ENCODE results near the gene TSC2. TPM values are rescaled to one million over a fixed set of nuclear protein-coding genes. Genes with fewer than 3 reads are reported as not detected.

The TSC2 gene
- total and polyA plus RNA-seq, 9 of the 15 experiments (the other 6 are each of a cell fraction or from before 2014, with no cell fraction given): 1.3 to 68.1 (median 16.6) TPM

DNA sequence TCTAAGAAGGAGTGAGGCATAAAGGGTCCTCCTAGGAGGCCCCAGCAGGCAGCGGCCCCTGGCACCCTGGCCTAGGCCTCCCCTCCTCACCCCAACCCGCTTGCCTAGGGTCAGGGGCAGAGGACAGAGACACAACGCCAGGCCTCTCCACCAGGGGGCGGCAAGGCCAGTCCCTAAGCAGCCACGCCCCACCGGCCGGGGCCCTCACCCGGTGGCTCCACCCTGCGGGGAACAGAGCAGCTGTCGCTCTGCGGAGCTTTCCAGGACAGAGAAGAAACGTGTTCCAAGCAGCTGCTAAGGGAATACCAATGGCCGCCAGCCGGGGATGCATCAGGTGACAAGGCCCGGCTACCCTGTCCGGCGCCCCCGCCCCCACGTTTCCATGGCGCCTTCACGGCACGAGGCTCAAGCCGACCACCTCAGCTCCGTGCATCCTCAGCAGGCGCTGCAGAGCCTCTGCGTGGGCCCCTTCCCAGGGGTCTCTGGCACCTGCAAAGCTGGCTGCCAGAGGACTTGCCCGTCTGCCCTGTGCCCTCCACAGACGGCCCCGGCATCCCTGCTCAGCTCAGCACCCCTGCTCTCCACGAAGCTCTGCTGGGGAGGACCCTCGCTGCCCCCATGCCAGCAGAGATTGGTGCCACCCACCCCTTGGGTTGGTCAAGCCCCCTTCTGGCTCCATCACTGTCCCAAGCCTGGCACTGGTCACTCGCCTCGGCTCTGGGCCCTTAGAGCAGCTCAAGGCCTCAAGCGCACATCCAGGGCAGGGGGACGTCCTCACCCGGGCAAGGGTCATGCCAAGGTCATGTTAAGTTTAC is 43.8 kb upstream of the TSC2 start (continued):
- TF ChIP-seq, protein P1, sequence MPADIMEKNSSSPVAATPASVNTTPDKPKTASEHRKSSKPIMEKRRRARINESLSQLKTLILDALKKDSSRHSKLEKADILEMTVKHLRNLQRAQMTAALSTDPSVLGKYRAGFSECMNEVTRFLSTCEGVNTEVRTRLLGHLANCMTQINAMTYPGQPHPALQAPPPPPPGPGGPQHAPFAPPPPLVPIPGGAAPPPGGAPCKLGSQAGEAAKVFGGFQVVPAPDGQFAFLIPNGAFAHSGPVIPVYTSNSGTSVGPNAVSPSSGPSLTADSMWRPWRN (IDR thresholded peaks at IDR 0.05; ENCODE audit: low read depth): no peak
- TF ChIP-seq ZNF695 (CRISPR knock-in tag; IDR thresholded peaks at IDR 0.05): no peak
- TF ChIP-seq CXXC5 (CRISPR knock-in tag; IDR thresholded peaks at IDR 0.05): peak; percentile 76
- no peak for TF ChIP-seq STAT5B (CRISPR knock-in tag; IDR thresholded peaks at IDR 0.05)
- TF ChIP-seq IRF2 (CRISPR knock-in tag; IDR thresholded peaks at IDR 0.05): no peak
- TF ChIP-seq U2AF2 (optimal IDR thresholded peaks at IDR 0.05; ENCODE audit: low read depth, low read length): no peak
- TF ChIP-seq ZNF146 (CRISPR knock-in tag; IDR thresholded peaks at IDR 0.05; ENCODE audit: unreplicated experiment): no peak
- TF ChIP-seq, protein P2, sequence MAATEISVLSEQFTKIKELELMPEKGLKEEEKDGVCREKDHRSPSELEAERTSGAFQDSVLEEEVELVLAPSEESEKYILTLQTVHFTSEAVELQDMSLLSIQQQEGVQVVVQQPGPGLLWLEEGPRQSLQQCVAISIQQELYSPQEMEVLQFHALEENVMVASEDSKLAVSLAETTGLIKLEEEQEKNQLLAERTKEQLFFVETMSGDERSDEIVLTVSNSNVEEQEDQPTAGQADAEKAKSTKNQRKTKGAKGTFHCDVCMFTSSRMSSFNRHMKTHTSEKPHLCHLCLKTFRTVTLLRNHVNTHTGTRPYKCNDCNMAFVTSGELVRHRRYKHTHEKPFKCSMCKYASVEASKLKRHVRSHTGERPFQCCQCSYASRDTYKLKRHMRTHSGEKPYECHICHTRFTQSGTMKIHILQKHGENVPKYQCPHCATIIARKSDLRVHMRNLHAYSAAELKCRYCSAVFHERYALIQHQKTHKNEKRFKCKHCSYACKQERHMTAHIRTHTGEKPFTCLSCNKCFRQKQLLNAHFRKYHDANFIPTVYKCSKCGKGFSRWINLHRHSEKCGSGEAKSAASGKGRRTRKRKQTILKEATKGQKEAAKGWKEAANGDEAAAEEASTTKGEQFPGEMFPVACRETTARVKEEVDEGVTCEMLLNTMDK (IDR thresholded peaks at IDR 0.05; ENCODE audit: borderline replicate concordance, insufficient read depth, low read depth, low read length, poor library complexity, severe bottlenecking): peak; percentile 100
- TF ChIP-seq IFI16 (CRISPR knock-in tag; IDR thresholded peaks at IDR 0.05): no peak
- no peak for TF ChIP-seq MEF2A (IDR thresholded peaks at IDR 0.05; ENCODE audit: control insufficient read depth, low read depth, low read length)
- TF ChIP-seq SETDB1 (IDR thresholded peaks at IDR 0.05; ENCODE audit: low read length): no peak
- no peak for TF ChIP-seq KAT8 (IDR thresholded peaks at IDR 0.05; ENCODE audit: low read depth)
- TF ChIP-seq, protein P3, sequence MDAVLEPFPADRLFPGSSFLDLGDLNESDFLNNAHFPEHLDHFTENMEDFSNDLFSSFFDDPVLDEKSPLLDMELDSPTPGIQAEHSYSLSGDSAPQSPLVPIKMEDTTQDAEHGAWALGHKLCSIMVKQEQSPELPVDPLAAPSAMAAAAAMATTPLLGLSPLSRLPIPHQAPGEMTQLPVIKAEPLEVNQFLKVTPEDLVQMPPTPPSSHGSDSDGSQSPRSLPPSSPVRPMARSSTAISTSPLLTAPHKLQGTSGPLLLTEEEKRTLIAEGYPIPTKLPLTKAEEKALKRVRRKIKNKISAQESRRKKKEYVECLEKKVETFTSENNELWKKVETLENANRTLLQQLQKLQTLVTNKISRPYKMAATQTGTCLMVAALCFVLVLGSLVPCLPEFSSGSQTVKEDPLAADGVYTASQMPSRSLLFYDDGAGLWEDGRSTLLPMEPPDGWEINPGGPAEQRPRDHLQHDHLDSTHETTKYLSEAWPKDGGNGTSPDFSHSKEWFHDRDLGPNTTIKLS (IDR thresholded peaks at IDR 0.05; ENCODE audit: borderline replicate concordance, low read depth): 0 out of 2 replicates have a peak, but pooled peaks have one; percentile 52
- no peak for TF ChIP-seq DDX20 (tag; IDR thresholded peaks at IDR 0.05; ENCODE audit: low read depth)
- TF ChIP-seq, protein P4, sequence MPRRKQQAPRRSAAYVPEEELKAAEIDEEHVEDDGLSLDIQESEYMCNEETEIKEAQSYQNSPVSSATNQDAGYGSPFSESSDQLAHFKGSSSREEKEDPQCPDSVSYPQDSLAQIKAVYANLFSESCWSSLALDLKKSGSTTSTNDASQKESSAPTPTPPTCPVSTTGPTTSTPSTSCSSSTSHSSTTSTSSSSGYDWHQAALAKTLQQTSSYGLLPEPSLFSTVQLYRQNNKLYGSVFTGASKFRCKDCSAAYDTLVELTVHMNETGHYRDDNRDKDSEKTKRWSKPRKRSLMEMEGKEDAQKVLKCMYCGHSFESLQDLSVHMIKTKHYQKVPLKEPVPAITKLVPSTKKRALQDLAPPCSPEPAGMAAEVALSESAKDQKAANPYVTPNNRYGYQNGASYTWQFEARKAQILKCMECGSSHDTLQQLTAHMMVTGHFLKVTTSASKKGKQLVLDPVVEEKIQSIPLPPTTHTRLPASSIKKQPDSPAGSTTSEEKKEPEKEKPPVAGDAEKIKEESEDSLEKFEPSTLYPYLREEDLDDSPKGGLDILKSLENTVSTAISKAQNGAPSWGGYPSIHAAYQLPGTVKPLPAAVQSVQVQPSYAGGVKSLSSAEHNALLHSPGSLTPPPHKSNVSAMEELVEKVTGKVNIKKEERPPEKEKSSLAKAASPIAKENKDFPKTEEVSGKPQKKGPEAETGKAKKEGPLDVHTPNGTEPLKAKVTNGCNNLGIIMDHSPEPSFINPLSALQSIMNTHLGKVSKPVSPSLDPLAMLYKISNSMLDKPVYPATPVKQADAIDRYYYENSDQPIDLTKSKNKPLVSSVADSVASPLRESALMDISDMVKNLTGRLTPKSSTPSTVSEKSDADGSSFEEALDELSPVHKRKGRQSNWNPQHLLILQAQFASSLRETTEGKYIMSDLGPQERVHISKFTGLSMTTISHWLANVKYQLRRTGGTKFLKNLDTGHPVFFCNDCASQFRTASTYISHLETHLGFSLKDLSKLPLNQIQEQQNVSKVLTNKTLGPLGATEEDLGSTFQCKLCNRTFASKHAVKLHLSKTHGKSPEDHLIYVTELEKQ (CRISPR knock-in tag; IDR thresholded peaks at IDR 0.05): no peak
- no peak for TF ChIP-seq ZNF274 (IDR thresholded peaks at IDR 0.05; ENCODE audit: borderline replicate concordance, low read depth, low read length)
- TF ChIP-seq, protein P5, sequence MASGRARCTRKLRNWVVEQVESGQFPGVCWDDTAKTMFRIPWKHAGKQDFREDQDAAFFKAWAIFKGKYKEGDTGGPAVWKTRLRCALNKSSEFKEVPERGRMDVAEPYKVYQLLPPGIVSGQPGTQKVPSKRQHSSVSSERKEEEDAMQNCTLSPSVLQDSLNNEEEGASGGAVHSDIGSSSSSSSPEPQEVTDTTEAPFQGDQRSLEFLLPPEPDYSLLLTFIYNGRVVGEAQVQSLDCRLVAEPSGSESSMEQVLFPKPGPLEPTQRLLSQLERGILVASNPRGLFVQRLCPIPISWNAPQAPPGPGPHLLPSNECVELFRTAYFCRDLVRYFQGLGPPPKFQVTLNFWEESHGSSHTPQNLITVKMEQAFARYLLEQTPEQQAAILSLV (tag; IDR thresholded peaks at IDR 0.05): no peak
- no peak for TF ChIP-seq ZNF79 (CRISPR knock-in tag; IDR thresholded peaks at IDR 0.05; ENCODE audit: low read depth)

Data from K562 (cell line).